ENCODE measurements around the gene GRIK5.

The GRIK5 gene

GRCh38 chr19:41951686-41952172 is 118.3 kb downstream of the GRIK5 start:
- no peak for DNase-seq (ENCODE audit: low spot score)
- Histone ChIP-seq H3K27ac (no peak overlapping the region), H3K4me3 (no peak overlapping the region)
- TF ChIP-seq CTCF (IDR thresholded peaks at IDR 0.05), result peak; percentile 96
